Measurements from ENCODE around the gene DLEU7. TPM values are rescaled to one million over a fixed set of nuclear protein-coding genes. Genes with fewer than 3 reads are reported as not detected.

The DLEU7 gene
- total and polyA plus RNA-seq, 2 of the 8 experiments (the other 6 are each of a cell fraction or from before 2014, with no cell fraction given) = 4.9 to 5.2 TPM

DNA sequence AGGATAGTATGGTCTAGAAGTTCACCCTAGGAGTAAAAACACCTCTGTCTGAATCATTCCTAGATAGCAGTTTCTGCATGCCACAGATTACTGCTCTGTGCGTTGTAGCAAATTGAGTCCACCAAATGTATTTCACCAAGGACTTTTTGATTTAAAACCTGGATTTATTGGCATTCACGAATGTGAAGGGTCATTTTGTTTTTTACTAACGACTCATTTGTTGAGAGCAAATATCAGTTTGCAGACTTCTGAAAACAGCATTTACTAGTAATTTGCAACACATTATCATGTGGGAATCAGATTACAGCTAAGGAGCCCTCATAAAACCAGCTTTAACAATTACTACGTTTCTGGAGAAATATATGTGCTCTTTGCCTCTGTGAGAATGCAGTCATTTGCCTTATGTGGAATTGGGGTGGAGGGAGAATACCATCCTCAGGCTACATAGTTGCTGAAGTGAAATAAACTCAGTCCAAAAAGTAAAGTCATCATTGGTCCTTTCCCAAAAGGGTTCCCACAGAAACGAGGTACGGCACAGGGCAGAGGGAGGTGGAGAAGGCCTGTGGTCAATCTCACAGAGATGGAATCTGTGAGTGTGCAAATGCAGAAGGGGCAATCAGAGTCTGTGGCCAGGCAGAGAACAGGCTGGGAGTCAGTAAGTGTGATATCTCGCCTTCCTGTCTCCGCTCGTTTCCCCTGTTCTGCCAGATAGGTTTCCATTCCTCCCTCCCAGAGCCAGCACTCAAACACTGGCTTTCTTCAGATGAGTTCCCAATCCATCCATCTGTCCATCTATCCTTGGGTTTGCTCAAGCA lies 63.1 kb downstream of the DLEU7 start (continued):
- no peak for TF ChIP-seq KDM4A (IDR thresholded peaks at IDR 0.05; ENCODE audit: low read depth, low read length, severe bottlenecking)

All from H1 (cell line).